GM20431 (cell line): ENCODE measurements around the gene PSMF1.

Experiments used
- in situ Hi-C: fragments of 300-500 bp; cut with MseI, MboI; formaldehyde crosslinking; loops from one replicate; pipeline ENCODE4 v1.15.0; 2020; ENCODE audit warnings: low sequenced_read_pairs; ENCODE audit not compliant: unreplicated experiment

Gene PSMF1

DNA sequence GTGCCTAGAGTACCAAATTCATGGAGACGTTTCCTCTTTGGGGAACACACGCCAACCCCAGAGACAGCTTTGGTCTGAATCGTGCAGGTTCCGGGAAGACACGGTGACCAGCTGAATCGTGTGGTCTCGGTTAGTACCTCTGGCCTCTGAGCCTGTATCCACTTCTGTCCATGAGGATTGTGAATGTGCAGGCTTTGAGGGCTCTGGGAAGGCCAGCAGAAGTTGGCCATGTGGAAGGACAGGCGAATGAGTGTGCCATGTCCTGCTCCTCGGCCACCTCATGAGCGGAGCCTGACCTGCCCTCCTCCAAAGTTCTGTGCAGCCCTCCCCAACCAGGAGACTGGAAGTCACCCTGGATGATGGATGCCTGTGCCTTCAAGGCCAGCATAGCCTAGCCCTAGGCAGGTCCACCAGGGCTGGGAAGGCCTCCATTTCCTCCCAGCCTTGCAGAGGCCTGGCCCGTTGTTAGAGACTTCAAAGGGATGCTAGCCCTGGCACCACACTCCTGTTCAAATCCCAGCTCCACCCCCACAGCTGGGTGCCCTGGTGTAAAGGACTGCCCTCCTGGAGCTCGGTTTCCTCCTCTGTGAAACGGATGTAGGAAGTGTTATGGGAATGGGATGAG, 68.1 kb downstream of the PSMF1 start:
- in situ Hi-C loops: no loop called here

DNA sequence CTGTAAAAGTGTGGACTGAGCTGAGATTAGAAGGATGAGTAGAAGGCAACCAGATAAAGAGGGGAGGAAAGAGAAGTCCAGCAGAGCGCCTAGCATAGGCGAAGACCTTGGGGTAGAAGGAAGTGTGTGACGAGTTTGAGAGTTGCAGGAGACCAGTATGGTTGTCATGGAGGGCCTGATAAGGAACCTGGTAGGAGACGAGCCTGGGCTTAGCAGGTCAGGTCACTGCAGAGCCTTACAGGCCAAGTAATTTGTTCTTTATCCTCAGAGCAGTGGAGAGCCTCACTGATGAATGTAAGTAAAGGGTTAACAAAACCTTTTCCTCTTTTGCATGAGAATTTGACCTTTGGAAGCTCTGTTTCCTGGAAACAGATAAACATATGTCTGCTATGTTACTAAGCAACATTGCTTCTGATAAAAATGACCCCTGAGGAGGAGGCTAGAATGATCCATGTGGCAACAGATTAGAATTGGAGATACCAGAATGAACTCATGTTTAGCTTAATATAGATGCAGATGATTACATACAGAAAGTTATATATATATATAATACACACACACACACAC, 69.3 kb downstream of the PSMF1 start:
- in situ Hi-C loops: no loop called here

DNA sequence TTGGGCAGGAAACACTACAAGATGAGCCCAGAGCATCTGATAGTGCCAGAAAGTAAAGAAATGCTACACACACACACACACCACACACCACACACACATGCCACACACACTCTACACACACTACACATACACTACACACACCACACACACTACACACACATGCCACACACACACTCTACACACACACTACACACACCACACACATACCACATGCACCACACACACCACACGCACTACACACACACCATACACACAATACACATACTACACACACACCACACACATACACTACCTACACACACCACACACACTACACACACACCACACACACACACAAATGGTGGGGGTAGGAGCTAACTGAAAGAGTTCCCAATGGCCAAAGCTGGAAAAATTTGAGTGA, 69.9 kb downstream of the PSMF1 start:
- in situ Hi-C loops: no loop called here

DNA sequence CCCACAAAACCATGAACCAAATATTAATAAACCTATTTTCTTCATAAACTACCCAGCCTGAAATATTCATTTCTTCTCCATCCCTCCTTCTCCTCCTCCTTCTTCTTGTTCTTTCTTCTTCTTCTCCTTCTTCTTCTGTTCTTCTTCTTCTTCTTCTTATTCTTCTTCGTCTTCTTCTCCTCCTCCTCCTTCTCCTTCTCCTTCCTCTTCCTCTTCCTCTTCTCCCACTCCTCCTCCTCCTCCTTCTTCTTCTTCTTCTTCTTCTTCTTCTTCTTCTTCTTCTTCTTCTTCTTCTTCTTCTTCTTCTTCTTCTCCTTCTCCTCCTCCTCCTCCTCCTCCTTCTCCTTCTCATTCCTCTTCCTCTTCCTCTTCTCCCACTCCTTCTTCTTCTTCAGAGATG, 71.4 kb downstream of the PSMF1 start:
- in situ Hi-C loops: no loop called here

DNA sequence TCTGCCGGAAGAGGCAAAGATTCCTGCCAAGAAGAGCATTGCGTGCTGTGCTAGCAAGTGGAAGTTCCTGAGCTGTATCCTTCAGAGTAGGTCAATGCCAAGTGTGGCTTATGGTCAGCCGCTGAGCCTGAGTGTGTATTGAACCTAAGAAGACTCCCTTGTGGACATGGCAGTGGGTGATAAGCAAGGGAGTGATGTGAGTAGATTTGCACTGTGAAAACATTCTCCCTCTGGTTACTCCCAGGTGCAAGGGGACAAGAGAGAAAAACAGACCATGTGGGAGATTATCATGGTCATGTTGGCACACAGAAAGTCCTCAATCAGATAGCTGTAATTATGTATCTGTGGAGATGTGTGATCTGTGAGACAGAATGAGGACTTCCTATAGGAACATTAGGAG, 72.4 kb downstream of the PSMF1 start:
- in situ Hi-C loops: no loop called here

DNA sequence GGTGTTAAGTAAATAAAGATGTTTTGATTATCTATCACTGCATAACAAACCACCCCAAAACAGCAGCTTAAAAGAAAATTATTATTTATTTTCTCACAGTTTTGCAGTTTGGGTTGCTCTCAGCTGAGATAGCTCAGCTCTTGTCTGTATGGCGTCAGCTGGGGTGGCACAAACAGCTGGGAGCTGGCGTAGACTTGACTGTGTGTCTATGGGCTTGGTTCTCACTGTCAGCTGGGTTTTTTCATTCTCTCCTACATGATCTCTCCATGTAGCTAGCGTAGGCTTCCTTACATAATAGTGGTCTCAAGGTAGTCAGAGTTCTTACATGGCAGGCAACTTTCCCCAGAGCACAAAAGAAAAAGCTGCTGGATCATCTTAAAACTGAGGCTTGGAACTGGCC, 72.9 kb downstream of the PSMF1 start:
- in situ Hi-C loops: no loop called here

DNA sequence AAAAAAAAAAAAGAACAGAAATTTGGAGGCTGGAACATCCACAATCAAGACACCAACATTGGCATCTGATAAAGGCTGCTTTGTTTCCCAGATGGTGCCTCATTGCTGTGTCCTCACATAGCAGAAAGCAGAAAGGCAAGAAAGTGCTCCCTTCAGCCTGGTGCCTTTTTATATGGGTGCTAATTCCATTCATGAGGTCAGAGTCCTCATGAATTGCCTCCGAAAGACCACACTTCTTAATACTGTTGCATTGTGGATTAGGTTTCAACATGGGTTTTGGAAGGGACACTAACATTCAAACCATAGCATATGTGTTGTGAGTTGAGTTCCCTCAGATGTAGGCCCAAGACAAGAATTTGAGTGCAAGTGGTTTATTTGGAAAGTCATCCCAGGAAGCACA, 76.8 kb downstream of the PSMF1 start:
- in situ Hi-C loops: no loop called here

DNA sequence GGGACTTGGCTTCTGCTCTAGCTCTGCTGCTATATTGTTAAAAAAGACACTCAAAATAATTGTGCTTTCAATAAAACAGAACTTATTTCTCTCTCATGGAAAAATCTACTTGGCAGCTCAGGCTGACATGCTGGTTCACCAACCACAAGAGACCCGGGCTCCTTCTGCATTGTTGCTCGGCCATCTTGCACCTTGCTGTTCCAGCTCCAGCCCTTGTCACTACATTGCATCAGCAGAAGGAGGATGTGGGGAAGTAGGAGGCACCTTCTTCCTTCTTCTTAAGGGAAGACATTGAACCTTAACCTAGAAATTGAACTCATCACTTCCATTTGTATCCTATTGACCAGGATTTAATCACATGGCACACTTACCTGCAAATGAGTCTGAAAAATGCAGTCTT, 78.2 kb downstream of the PSMF1 start:
- in situ Hi-C loops: no loop called here

DNA sequence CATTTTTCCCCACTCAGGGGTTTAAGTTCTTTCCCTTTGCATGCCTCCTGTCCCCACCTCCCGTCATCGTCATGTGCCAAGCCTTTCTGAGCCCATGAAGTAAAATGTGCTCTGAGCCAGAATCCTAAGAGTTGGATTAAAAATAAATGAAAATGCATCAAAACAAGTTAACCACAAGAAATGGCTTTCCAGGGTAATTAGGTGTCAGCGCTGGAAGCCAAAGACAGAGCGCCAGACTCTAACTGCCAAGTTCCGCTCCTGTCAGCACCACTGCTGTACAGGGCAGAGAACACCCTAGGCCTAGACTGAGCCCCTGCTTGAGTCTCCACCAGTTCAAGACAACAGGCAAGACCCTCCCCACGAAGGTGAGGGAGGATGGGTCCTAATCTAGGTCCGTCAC, 79.4 kb downstream of the PSMF1 start:
- in situ Hi-C loops: no loop called here

DNA sequence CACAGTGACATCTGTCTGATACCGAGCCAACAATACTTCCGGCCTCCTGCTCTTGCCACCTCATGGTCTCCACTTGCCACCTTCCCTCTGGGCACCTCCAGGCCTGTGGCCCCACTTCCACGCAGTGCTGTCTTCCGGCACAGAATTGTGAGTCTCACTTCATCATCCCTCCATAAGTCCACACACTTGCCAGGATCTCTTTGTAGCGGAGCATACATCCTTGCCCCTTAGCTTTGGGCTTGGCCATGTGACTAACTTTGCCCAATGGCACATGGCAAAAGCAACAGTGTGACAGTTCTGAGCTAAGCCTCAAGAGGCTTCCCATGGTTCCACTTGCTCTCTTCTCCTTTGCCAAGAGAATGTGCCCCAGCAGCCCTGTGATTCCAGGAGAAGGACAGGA, 80.3 kb downstream of the PSMF1 start:
- in situ Hi-C loops: no loop called here

DNA sequence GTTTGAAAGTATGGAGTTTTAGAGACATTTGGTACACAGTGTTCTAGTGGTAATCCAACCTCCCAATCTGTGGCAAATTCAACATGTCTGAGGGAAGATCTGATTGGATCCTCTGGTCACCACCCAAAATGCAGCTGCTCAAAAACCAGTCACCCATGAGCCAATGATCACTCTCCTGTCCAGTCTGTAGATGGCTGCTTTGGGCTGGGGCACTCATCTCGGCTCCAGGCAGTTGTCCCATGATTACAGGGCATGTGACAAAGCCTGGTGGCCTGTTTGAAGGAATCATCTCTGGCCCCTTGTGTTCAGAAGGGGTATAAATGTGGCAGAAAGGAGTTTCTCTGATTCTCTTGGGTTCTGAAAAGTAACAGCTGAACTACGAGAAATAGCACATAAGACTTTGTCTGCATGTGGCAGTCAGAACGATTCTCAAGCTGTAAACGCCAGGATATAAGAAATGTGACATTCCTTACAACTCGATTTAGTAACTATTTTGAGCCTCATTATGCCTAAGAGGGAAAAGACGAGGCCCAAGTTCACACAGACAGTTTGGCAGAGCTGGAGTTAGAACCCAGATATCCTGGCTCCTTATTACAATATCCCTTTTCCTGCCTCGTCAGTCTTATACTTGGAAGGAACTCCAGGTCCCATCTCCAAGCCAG, 80.9 kb downstream of the PSMF1 start:
- in situ Hi-C loops: no loop called here

DNA sequence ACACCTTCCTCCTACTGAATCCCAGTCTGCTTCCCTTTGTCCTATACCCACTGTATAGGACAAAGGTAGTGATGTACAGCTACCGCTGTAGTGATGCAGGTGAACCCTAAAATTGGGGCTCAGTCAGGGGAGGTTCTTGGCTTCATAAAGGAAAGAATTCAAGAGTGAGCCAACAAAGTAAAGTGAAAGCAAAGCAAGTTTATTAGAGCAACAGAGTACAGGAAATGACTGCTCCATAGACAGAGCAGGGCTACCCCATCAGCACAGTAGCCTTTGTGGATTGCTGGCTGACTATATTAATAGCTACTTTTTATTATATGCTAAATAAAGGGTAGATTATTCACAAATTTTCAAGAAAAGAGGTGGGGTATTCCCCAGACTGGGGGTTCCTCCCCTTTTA, 81.6 kb downstream of the PSMF1 start:
- in situ Hi-C loops: no loop called here

DNA sequence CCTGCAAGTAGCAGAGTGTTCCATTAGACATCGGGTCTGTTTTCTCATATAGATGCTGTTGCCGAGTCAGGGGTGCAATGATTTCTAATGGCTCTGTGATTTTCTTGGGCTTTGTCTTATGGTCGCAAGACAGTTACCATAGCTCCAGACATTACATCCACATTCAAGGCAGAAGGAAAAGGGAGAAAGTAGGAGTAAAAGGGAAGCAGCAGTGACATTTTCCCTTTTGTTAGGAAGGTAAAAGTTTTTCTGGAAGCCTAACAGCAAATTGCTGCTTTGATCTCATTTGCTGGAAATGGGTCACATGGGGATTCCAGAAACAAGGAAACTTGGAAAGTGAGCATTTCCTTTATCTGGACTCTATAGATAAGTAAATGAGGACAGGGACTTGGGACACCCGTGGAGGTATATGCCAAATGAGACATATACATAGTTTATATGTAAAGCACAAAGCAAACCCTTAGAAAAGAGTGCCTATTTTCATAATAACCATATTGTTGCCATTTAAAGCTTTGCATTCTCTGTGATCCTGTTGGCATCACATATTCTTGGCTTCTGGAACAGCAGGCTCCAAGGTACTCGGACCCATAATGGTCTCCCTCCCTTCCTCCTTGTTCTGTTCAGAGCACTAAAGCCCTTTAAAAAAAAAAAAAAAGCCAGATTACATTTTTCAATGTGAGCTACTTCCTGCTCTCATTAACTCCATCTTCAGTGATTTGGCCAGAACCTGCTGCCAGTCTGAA, 84.5 kb downstream of the PSMF1 start, which contains the start of gene C20orf202:
Gene C20orf202, plus strand, starts transcription at position 693 of the 743 bp plus-strand sequence. CDS start 132 bp downstream, outside the sequence.
- in situ Hi-C loops: no loop called here

DNA sequence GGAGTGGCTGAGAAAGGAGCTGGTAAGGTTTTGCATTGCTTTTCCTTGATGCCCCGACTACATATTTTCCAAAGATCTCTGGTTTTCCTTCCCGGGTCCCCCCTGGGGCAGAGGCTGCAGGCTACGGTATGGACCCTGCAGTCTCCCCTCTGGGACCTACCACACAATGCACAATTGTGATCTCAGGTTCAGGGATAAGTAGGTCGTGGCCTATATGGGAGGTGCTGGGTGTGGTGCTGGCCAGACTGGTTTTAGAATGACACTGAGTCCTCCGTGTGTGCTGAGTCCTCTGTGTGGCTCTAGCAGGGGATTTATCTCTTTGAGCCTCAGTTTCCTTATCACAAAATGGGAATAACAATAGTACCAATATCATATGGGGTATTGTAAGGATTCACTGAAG, 85.2 kb downstream of the PSMF1 start:
- in situ Hi-C loops: no loop called here

DNA sequence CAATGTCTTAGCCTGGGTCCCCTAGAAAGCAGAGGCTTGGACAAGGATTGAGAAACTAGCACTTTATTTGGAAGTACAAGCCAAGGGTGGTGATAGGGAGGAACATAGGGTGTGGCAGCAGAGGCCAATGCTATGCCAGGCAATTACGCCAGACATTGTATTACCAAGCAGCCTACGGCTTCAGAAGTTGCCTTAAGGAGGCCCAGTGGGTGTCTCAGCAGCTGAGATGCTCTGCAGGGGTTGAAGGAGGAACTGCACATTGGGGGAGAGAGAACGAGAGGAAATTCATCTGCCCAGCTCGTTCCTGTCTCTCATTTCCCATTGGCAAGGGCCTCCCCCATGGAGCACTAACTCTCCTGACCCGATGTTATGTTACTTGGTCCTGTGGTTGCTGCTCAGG, 85.7 kb downstream of the PSMF1 start:
- in situ Hi-C loops: no loop called here

DNA sequence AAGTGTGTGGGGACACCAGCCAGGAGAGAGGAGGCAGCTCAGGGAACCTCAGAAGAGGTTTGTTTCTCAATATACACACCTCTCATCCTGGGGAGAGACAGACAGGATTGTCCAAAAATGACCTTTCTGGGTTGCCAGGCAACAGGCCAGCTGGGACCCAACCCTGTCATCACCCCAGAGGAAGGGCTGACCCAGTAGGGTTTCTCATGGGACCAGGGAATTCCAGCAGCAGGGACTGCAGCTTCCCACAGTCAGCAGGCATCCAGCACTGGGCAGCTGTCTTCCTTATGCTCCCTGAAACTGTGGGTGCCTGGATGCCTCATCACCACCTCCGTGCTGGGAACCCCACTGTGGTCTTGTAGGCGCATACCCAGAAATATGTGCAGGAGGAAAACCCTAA, 86.2 kb downstream of the PSMF1 start:
- in situ Hi-C loops: no loop called here

DNA sequence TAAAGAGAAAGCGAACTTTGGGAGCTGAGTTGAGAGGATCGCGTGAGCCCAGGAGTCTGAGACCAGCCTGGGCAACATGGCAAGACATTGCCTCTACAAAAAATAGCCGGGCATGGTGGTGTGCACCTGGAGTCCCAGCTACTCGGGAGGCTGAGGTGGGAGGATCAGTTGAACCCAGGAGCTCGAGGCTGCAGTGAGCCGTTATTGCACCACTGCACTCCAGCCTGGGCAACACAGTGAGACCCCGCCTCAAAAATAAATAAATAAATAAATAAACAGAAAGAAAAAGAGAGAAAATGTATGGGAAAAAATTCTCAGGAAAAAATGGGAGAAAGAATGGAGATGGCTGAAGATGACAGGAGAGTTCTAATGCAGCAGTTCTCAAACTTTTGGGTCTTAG, 87.4 kb downstream of the PSMF1 start:
- in situ Hi-C loops: no loop called here

DNA sequence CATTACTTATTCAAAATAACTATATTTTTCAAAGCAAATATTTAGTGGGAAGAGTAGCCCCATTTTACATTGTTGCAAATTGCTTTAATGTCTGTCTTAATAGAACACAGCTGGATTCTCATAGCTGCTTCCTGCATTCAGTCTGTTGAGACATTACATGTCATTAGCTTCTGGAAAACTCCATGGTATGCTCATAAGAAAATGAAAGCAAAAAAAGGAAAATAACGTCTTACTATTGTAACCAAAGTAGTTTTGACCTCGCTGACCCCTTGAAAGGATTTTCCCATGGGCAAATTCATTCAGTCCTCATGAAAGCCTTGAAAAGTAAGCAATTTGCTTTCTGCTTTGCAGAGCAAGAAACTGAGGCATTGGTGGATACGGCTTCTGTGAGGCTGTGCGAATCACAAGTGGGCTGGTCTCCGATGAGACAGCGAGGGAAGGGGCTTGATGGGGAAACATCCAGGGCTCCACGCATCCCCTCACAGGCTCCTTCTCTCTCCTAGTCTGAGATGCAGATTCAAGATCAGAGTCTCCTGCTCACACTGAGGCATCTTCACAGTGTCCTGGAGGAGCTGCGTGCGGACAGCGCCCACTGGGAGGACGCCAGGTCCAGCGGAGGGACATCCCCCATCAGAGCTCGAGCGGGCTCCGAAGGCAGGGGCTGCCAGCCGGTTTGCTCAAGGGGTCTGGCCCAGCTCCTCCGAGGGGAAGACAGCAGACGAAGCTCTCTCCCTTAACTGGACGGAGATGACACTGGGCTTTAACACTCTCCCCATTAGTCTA, 88.2 kb downstream of the PSMF1 start:
- in situ Hi-C loops: no loop called here

DNA sequence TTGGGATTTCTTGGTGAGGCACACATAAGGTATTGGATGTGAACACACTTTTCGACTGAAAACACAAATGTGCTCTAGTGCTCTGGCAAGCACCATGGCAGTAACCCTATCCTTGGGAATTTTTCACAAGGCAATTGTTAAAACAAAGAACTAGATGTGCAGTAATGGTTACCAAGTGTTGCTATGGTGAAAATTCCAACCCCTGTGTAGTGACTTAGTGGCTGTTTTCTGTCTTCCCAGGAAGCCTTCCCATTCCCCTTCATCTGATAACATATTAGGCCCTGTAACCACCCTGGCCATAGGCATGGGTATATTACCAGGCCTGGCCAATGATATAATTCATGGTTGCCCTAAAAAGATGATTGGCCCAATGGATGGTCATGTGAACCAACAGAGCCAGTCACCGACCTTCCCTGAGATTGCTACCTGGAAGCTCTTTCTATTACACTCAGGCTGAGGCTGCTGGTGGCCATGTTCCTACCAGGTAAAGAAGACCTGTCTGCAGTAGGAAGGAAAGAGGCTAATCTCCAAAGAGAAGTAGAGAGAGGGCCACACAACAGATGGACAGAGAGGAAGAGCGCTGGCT, 89.0 kb downstream of the PSMF1 start:
- in situ Hi-C loops: no loop called here
